HepG2 (cell line): ENCODE results near the gene USB1. TPM values are rescaled to one million over a fixed set of nuclear protein-coding genes. Genes with fewer than 3 reads are reported as not detected.
A peak's percentile ranks its signal among the peaks of the same experiment; 100 is the strongest.

ENCODE experiments used
- AGO1 ChIP-seq: fragments of 200-400 bp; formaldehyde crosslinking; IDR thresholded peaks from 2 replicates; pipeline ENCODE4 v1.6.1; 2017; ENCODE audit warnings: mild to moderate bottlenecking, low read depth, low read length, moderate library complexity; ENCODE audit not compliant: poor library complexity, severe bottlenecking
- BHLHE40 ChIP-seq: IDR thresholded peaks from 2 replicates; pipeline ENCODE4 v1.6.1; 2011; ENCODE audit warnings: low read length, improper control_type of control experiment
- CSRNP1 ChIP-seq: sonication (generic); formaldehyde crosslinking; IDR thresholded peaks from 2 replicates; pipeline ENCODE4 v1.8.1; 2023; ENCODE audit warnings: mild to moderate bottlenecking, missing genetic modification reagents
- KDM6A ChIP-seq: IDR thresholded peaks from 2 replicates; pipeline ENCODE4 v1.6.1; 2016; ENCODE audit warnings: low read depth
- KMT2A ChIP-seq: sonication (generic); formaldehyde crosslinking; IDR thresholded peaks from 2 replicates; pipeline ENCODE4 v1.4.0; 2020; ENCODE audit warnings: missing genetic modification reagents
- NPAS2 ChIP-seq: sonication (generic); formaldehyde crosslinking; IDR thresholded peaks from 2 replicates; pipeline ENCODE4 v1.8.0; 2022; ENCODE audit warnings: mild to moderate bottlenecking, missing genetic modification reagents, borderline replicate concordance
- PITX1 ChIP-seq: sonication (generic); formaldehyde crosslinking; IDR thresholded peaks from 2 replicates; pipeline ENCODE4 v1.5.1; 2020; ENCODE audit warnings: mild to moderate bottlenecking, missing genetic modification reagents
- POLR2AphosphoS5 ChIP-seq: IDR thresholded peaks from 2 replicates; pipeline ENCODE4 v1.6.1; 2012; ENCODE audit warnings: low read depth, low read length
- TBP ChIP-seq: sonication (generic); formaldehyde crosslinking; IDR thresholded peaks from 2 replicates; pipeline ENCODE4 v1.5.0; 2020; ENCODE audit warnings: missing genetic modification reagents
- TGIF2 ChIP-seq: IDR thresholded peaks from 2 replicates; pipeline ENCODE4 v1.6.1; 2016; ENCODE audit warnings: control low read depth, missing compliant biosample characterization
- ZMYM3 ChIP-seq: sonication (generic); formaldehyde crosslinking; IDR thresholded peaks from 2 replicates; pipeline ENCODE4 v1.5.1; 2020; ENCODE audit warnings: mild to moderate bottlenecking, missing genetic modification reagents
- ZNF18 ChIP-seq: sonication (generic); formaldehyde crosslinking; IDR thresholded peaks from 2 replicates; pipeline ENCODE4 v1.8.0; 2022; ENCODE audit warnings: mild to moderate bottlenecking, missing genetic modification reagents; ENCODE audit not compliant: insufficient replicate concordance
- ZNF232 ChIP-seq: sonication (generic); formaldehyde crosslinking; IDR thresholded peaks from 2 replicates; pipeline ENCODE4 v1.4.0; 2020; ENCODE audit warnings: missing genetic modification reagents, borderline replicate concordance
- ZNF329 ChIP-seq: sonication (generic); formaldehyde crosslinking; IDR thresholded peaks from 2 replicates; pipeline ENCODE4 v1.9.0; 2021; ENCODE audit warnings: low read depth, mild to moderate bottlenecking, missing genetic modification reagents
- ZNF331 ChIP-seq: sonication (generic); formaldehyde crosslinking; IDR thresholded peaks from 2 replicates; pipeline ENCODE4 v1.4.0; 2020; ENCODE audit warnings: missing genetic modification reagents
- ZNF382 ChIP-seq: sonication (generic); formaldehyde crosslinking; IDR thresholded peaks from 2 replicates; pipeline ENCODE4 v1.5.0; 2020; ENCODE audit warnings: missing genetic modification reagents, mild to moderate bottlenecking, borderline replicate concordance
- ZNF567 ChIP-seq: sonication (generic); formaldehyde crosslinking; IDR thresholded peaks from 2 replicates; pipeline ENCODE4 v1.8.1; 2023; ENCODE audit warnings: mild to moderate bottlenecking, missing genetic modification reagents, borderline replicate concordance
- polyA plus RNA-seq, 8 experiments: library from polyadenylated mRNA; depleted of rRNA in 3 of 8; stranded (reverse) in 7 of 8; unstranded in 1 of 8; fragments of >200 nt; fragmentation: Illumina TruSeq in 4 of 8; extraction: Trizol in 4 of 8; gene quantifications; 2 replicates each; pipeline versions ENCODE4 v1.2.1 to v1.2.3, GENCODE V29; 2011 to 2016; ENCODE audit warnings: low read depth in 4 of 8, missing spikeins in 1 of 8, mixed read lengths in 1 of 8; ENCODE audit not compliant: insufficient read depth in 1 of 8
- total RNA-seq, 5 experiments: library from RNA; depleted of rRNA; stranded (reverse); fragments of >200 nt; fragmentation: Illumina TruSeq; extraction: Trizol; gene quantifications; 2 replicates each; pipeline ENCODE4 v1.2.3, GENCODE V29; 2016; ENCODE audit warnings: low read depth in 1 of 5
- TF ChIP-seq, protein P1 (sequence below): sonication (generic); formaldehyde crosslinking; IDR thresholded peaks from 2 replicates; pipeline ENCODE4 v1.8.0; 2022; ENCODE audit warnings: missing genetic modification reagents, low read depth, mild to moderate bottlenecking, borderline replicate concordance
- TF ChIP-seq, protein P2 (sequence below): IDR thresholded peaks from 2 replicates; pipeline ENCODE4 v1.6.1; 2016; ENCODE audit warnings: low read depth
- TF ChIP-seq, protein P3 (sequence below): sonication (generic); formaldehyde crosslinking; IDR thresholded peaks from 2 replicates; pipeline ENCODE4 v1.4.0; 2020; ENCODE audit warnings: missing genetic modification reagents

The USB1 gene
- total and polyA plus RNA-seq, 2 of the 13 experiments (the other 11 are each of a cell fraction or from before 2014, with no cell fraction given) = 16.7 to 65.4 TPM

DNA sequence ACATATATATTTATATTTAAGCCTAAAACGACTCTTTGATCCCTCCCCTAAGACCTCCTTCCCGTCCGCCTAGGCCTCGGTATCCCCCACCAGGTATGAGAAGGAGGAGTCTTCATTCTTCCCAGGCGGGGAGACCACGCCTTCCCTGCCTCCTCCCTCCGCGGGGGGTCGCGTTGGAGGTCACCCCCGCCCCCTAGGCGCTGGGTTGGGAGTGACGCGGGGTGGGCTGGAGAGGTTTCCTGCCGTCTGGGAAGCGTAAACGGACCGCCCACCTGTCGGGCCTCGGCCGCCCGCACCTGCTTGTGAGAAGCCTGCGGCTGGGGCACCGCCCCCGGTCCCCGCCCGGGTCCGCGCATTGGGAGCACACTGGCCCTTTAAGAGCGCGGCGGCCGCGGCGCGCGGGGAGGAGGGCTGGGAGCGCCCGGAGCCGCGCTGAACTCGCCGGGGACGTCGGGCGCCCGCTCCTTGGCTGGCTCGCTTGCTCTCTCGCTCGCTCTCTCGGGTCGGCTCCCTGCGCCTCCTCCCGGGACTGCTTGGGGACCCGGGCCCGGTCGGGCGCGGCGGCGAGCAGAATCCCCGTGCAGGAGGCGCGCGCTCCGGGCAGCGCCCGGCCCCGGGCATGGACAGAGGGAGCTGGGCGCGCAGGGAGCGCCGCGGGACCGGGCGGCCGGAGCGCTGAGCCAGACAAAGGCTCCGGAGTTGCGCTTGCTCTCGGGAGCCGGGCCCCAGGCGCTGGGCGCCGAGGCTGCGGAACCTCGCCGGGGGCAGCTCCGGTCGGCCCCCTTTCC is 24.3 kb downstream of the USB1 start, which contains the start of gene MMP15 (continued):
- peak; percentile 21 for TF ChIP-seq TBP (CRISPR knock-in tag)
- no peak for TF ChIP-seq TGIF2 (CRISPR knock-in tag)
- no peak for TF ChIP-seq ZNF382
- TF ChIP-seq POLR2AphosphoS5 = peak; percentile 44; the same call in 1 of the 2 replicates
- TF ChIP-seq, protein P1, sequence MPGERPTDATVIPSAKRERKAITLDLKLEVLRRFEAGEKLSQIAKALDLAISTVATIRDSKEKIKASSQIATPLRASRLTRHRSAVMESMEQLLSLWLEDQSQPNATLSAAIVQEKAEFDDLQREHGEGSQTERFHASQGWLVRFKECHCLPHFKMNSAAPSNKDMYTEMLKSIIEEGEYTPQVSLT = no peak
- 0 out of 2 replicates have a peak, but pooled peaks have one; percentile 4 for TF ChIP-seq ZNF232
- TF ChIP-seq NPAS2 (CRISPR knock-in tag) = no peak
- TF ChIP-seq KMT2A = peak; percentile 18; the same call in 1 of the 2 replicates
- TF ChIP-seq CSRNP1 (CRISPR knock-in tag) = peak; percentile 90
- peak; percentile 6; the same call in 1 of the 2 replicates for TF ChIP-seq BHLHE40
- TF ChIP-seq, protein P2, sequence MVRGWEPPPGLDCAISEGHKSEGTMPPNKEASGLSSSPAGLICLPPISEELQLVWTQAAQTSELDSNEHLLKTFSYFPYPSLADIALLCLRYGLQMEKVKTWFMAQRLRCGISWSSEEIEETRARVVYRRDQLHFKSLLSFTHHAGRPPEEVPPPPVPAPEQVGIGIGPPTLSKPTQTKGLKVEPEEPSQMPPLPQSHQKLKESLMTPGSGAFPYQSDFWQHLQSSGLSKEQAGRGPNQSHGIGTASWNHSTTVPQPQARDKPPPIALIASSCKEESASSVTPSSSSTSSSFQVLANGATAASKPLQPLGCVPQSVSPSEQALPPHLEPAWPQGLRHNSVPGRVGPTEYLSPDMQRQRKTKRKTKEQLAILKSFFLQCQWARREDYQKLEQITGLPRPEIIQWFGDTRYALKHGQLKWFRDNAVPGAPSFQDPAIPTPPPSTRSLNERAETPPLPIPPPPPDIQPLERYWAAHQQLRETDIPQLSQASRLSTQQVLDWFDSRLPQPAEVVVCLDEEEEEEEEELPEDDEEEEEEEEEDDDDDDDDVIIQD (CRISPR knock-in tag) = 0 out of 2 replicates have a peak, but pooled peaks have one; percentile 12
- TF ChIP-seq ZMYM3 (CRISPR knock-in tag) = peak; percentile 66; the same call in 1 of the 2 replicates
- no peak for TF ChIP-seq PITX1
- TF ChIP-seq ZNF331 (CRISPR knock-in tag) = peak; percentile 80
- peak; percentile 19 for TF ChIP-seq ZNF18 (CRISPR knock-in tag)
- 0 out of 2 replicates have a peak, but pooled peaks have one; percentile 62 for TF ChIP-seq ZNF567 (CRISPR knock-in tag)
- TF ChIP-seq ZNF329 (CRISPR knock-in tag) = no peak; the same call in 1 of the 2 replicates
- no peak for TF ChIP-seq AGO1
- TF ChIP-seq, protein P3, sequence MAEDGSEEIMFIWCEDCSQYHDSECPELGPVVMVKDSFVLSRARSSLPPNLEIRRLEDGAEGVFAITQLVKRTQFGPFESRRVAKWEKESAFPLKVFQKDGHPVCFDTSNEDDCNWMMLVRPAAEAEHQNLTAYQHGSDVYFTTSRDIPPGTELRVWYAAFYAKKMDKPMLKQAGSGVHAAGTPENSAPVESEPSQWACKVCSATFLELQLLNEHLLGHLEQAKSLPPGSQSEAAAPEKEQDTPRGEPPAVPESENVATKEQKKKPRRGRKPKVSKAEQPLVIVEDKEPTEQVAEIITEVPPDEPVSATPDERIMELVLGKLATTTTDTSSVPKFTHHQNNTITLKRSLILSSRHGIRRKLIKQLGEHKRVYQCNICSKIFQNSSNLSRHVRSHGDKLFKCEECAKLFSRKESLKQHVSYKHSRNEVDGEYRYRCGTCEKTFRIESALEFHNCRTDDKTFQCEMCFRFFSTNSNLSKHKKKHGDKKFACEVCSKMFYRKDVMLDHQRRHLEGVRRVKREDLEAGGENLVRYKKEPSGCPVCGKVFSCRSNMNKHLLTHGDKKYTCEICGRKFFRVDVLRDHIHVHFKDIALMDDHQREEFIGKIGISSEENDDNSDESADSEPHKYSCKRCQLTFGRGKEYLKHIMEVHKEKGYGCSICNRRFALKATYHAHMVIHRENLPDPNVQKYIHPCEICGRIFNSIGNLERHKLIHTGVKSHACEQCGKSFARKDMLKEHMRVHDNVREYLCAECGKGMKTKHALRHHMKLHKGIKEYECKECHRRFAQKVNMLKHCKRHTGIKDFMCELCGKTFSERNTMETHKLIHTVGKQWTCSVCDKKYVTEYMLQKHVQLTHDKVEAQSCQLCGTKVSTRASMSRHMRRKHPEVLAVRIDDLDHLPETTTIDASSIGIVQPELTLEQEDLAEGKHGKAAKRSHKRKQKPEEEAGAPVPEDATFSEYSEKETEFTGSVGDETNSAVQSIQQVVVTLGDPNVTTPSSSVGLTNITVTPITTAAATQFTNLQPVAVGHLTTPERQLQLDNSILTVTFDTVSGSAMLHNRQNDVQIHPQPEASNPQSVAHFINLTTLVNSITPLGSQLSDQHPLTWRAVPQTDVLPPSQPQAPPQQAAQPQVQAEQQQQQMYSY (CRISPR knock-in tag) = peak; percentile 60
- TF ChIP-seq KDM6A (CRISPR knock-in tag) = no peak
